SK-N-SH (cell line): ENCODE results near the gene ATP6V0C. TPM values are rescaled to one million over a fixed set of nuclear protein-coding genes. Genes with fewer than 3 reads are reported as not detected.
A peak's percentile ranks its signal among the peaks of the same experiment; 100 is the strongest.
"Not testable (repeated sequence)": the region's sequence is repeated elsewhere in the genome, so short reads cannot be mapped to it uniquely, and the experiment has no call there.

ENCODE experiments used
- CTCF ChIA-PET: fragments of 300-600, 350-600 bp; formaldehyde crosslinking; extraction: SDS; loops from one replicate; lab custom pipeline; 2021; lab: Yijun Ruan, JAX
- POLR2A ChIA-PET: fragments of 350-600 bp; sonication (Branson Sonifier 250); formaldehyde crosslinking; extraction: SDS; loops from one replicate; lab custom pipeline; 2020; ENCODE audit warnings: antibody characterized with exemption, inconsistent platforms; lab: Yijun Ruan, JAX
- DNase-seq: peaks from one replicate; pipeline ENCODE4 v3.0.0; 2012
- H2AFZ ChIP-seq: fragments of 200-600 bp; sonication (generic); 2 replicates; pipeline ENCODE4 v1.8.1; 2016; ENCODE audit warnings: antibody characterized with exemption, mild to moderate bottlenecking, low read depth
- H3F3A ChIP-seq: fragments of 200-600 bp; sonication (generic); replicated peaks from 2 replicates; pipeline ENCODE3; 2016; ENCODE audit warnings: antibody characterized with exemption, mild to moderate bottlenecking; ENCODE audit not compliant: insufficient read depth
- H3K27ac ChIP-seq, 2 experiments: fragments of 200-500 bp in 1 of 2; fragments of 200-600 bp in 1 of 2; sonication (Bioruptor generic) in 1 of 2; sonication (generic), shearing (Covaris generic) in 1 of 2; 2 replicates each; pipeline versions ENCODE4 v1.5.1 to v1.6.1; 2014 to 2016; ENCODE audit warnings: low read depth in 2 of 2, inconsistent platforms in 1 of 2, low read length in 1 of 2, mild to moderate bottlenecking in 1 of 2, mixed read lengths in 1 of 2
- H3K27me3 ChIP-seq: fragments of 200-600 bp; sonication (generic), shearing (Covaris generic); 2 replicates; pipeline ENCODE4 v1.6.1; 2016; ENCODE audit warnings: mixed run types; ENCODE audit not compliant: insufficient read depth
- H3K36me3 ChIP-seq, 2 experiments: fragments of 200-500 bp in 1 of 2; fragments of 200-600 bp in 1 of 2; sonication (Bioruptor generic) in 1 of 2; sonication (generic) in 1 of 2; replicated peaks in 1 of 2; 2 replicates each; pipeline versions ENCODE3 to v1.5.1; 2014 to 2016; ENCODE audit warnings: low read length in 1 of 2, mild to moderate bottlenecking in 1 of 2; ENCODE audit not compliant: insufficient read depth in 2 of 2, control insufficient read depth in 1 of 2
- H3K4me1 ChIP-seq, 2 experiments: fragments of 200-500 bp in 1 of 2; fragments of 200-600 bp in 1 of 2; sonication (Bioruptor generic) in 1 of 2; sonication (generic), shearing (Covaris generic) in 1 of 2; 2 replicates each; pipeline versions ENCODE4 v1.5.1 to v1.6.1; 2014 to 2016; ENCODE audit warnings: low read depth in 1 of 2, low read length in 1 of 2, mixed run types in 1 of 2; ENCODE audit not compliant: insufficient read depth in 2 of 2, control insufficient read depth in 1 of 2
- H3K4me2 ChIP-seq: fragments of 200-600 bp; sonication (generic), shearing (Covaris generic); 2 replicates; pipeline ENCODE4 v1.6.1; 2017; ENCODE audit warnings: mixed run types
- H3K4me3 ChIP-seq, 2 experiments: fragments of 200-500 bp in 1 of 2; fragments of 200-600 bp in 1 of 2; sonication (Bioruptor generic) in 1 of 2; sonication (generic), shearing (Covaris generic) in 1 of 2; 2 replicates each; pipeline versions ENCODE4 v1.5.1 to v1.8.1; 2014 to 2016; ENCODE audit warnings: low read depth in 2 of 2, inconsistent platforms in 1 of 2, low read length in 1 of 2, mild to moderate bottlenecking in 1 of 2, mixed read lengths in 1 of 2, moderate library complexity in 1 of 2
- H3K79me2 ChIP-seq: fragments of 200-600 bp; sonication (generic); 2 replicates; pipeline ENCODE4 v1.8.1; 2017; ENCODE audit warnings: mild to moderate bottlenecking; ENCODE audit not compliant: insufficient read depth
- H3K9ac ChIP-seq: fragments of 200-600 bp; sonication (generic); 2 replicates; pipeline ENCODE4 v1.6.1; 2017; ENCODE audit warnings: mixed run types
- H3K9me2 ChIP-seq: fragments of 200-600 bp; sonication (generic); 2 replicates; pipeline ENCODE4 v1.6.1; 2017; ENCODE audit warnings: mixed run types
- H3K9me3 ChIP-seq: fragments of 200-600 bp; sonication (generic); 2 replicates; pipeline ENCODE4 v1.6.1; 2017; ENCODE audit warnings: mixed run types, mild to moderate bottlenecking, moderate library complexity
- H4K20me1 ChIP-seq: fragments of 200-600 bp; sonication (generic); 2 replicates; pipeline ENCODE4 v1.6.1; 2017; ENCODE audit warnings: mild to moderate bottlenecking, mixed run types; ENCODE audit not compliant: insufficient read depth
- CTCF ChIP-seq: fragments of 200-600 bp; sonication (generic); IDR thresholded peaks from 2 replicates; pipeline ENCODE4 v1.6.1; 2017; ENCODE audit warnings: antibody characterized with exemption, mild to moderate bottlenecking, moderate library complexity
- WGBS: methylation state at CpG from one replicate; pipeline ENCODE4 v1.1.6; 2017; ENCODE audit warnings: low lambda C conversion rate; 5-methylcytosine and 5-hydroxymethylcytosine counted together
- polyA plus RNA-seq, 3 experiments: library from polyadenylated mRNA; depleted of rRNA; stranded (reverse); fragments of >200 nt; gene quantifications; 2 replicates each; pipeline ENCODE4 v1.2.3, GENCODE V29; 2012

Gene ATP6V0C
- polyA plus RNA-seq, 1 of the 3 experiments (the other 2 are of a cell fraction): 80.1 TPM

- not testable (repeated sequence) for H3K9me3 ChIP-seq
- TF ChIP-seq CTCF: peak; percentile 54
- TF ChIP-seq, all 33 proteins: peak for 1; not testable (repeated sequence) for 32
- Histone ChIP-seq H4K20me1 (peaks cover 46% of the 10 kb centered on the region), H3K79me2 (peaks cover 57% of the 10 kb centered on the region), H3K4me2 (peak overlapping the region; percentile 78)
- H3K9ac ChIP-seq, POLR2A ChIA-PET, H3K4me3 ChIP-seq, DNase-seq, H3K27ac ChIP-seq, H3K27me3 ChIP-seq, H2AFZ ChIP-seq, H3K9me2 ChIP-seq, H3F3A ChIP-seq, H3K36me3 ChIP-seq, H3K4me1 ChIP-seq: not testable (repeated sequence)
- CTCF ChIA-PET: interaction anchor here (0.8 kb wide), 1 partner anchor 21 kb away, joined by 3 read pairs; no protein-coding TSS in a partner anchor
- 88% methylated on average over 12 of the region's 14 CpGs for WGBS
These were observed 26.2 kb downstream of the ATP6V0C start for GRCh38 chr16:2539845-2540458.

- DNase-seq, H3K27me3 ChIP-seq, H3F3A ChIP-seq, H3K9me2 ChIP-seq, H3K9ac ChIP-seq, H3K9me3 ChIP-seq, H3K4me3 ChIP-seq, H2AFZ ChIP-seq, H3K4me2 ChIP-seq, POLR2A ChIA-PET, H3K27ac ChIP-seq, H3K4me1 ChIP-seq, H3K36me3 ChIP-seq: not testable (repeated sequence)
- CTCF ChIA-PET: interaction anchor here (0.8 kb wide), 1 partner anchor 22 kb away, joined by 3 read pairs; no protein-coding TSS in a partner anchor
- peaks cover 66% of the 10 kb centered on the region for H3K79me2 ChIP-seq
- WGBS: 86% methylated on average over 1 of the region's 4 CpGs
- H4K20me1 ChIP-seq: peaks cover 56% of the 10 kb centered on the region
These were observed 27.2 kb downstream of the ATP6V0C start for GRCh38 chr16:2540912-2541311.

- H3K9ac ChIP-seq, H3F3A ChIP-seq, CTCF ChIA-PET, H3K4me3 ChIP-seq, H2AFZ ChIP-seq, H3K27me3 ChIP-seq, H3K9me3 ChIP-seq, H3K4me1 ChIP-seq, DNase-seq, H3K9me2 ChIP-seq, H3K36me3 ChIP-seq, POLR2A ChIA-PET, H3K27ac ChIP-seq, H3K4me2 ChIP-seq: not testable (repeated sequence)
- WGBS: 84% methylated on average over 6 of the region's 6 CpGs
- peaks cover 61% of the 10 kb centered on the region for H4K20me1 ChIP-seq
- peaks cover 71% of the 10 kb centered on the region for H3K79me2 ChIP-seq
These were observed 27.7 kb downstream of the ATP6V0C start for GRCh38 chr16:2541409-2541808.

- H3K9me2 ChIP-seq, H3K9ac ChIP-seq, H2AFZ ChIP-seq, H3F3A ChIP-seq, H3K9me3 ChIP-seq, DNase-seq, H3K27me3 ChIP-seq, H3K4me3 ChIP-seq, H3K4me2 ChIP-seq, POLR2A ChIA-PET, CTCF ChIA-PET, H3K27ac ChIP-seq, H3K36me3 ChIP-seq, H3K4me1 ChIP-seq: not testable (repeated sequence)
- H4K20me1 ChIP-seq: peaks cover 61% of the 10 kb centered on the region
- peaks cover 70% of the 10 kb centered on the region for H3K79me2 ChIP-seq
- 91% methylated on average over 14 of the region's 14 CpGs for WGBS
These were observed 30.0 kb downstream of the ATP6V0C start for GRCh38 chr16:2543771-2544170.

- CTCF ChIA-PET, H3K27me3 ChIP-seq, H3F3A ChIP-seq, H3K9me2 ChIP-seq, H3K4me2 ChIP-seq, H3K4me1 ChIP-seq, H2AFZ ChIP-seq, H3K4me3 ChIP-seq, POLR2A ChIA-PET, H3K36me3 ChIP-seq, H3K9me3 ChIP-seq, DNase-seq, H3K9ac ChIP-seq, H3K27ac ChIP-seq: not testable (repeated sequence)
- Histone ChIP-seq H3K79me2 (peaks cover 20% of the 10 kb centered on the region), H4K20me1 (peaks cover 17% of the 10 kb centered on the region)
- WGBS: 88% methylated on average over 1 of the region's 14 CpGs
These were observed 36.6 kb downstream of the ATP6V0C start for GRCh38 chr16:2550283-2550878.
